Ishikawa (cell line): Measurements from ENCODE around the gene GTPBP4.

Experiments used
- CEBPB ChIP-seq: IDR thresholded peaks from 2 replicates; pipeline ENCODE4 v1.6.1; 2012
- CREB1 ChIP-seq: IDR thresholded peaks from 2 replicates; pipeline ENCODE4 v1.6.1; 2012; ENCODE audit warnings: low read depth
- EGR1 ChIP-seq: IDR thresholded peaks from 2 replicates; pipeline ENCODE4 v1.6.1; 2012
- EP300 ChIP-seq: IDR thresholded peaks from 2 replicates; pipeline ENCODE4 v1.6.1; 2012; ENCODE audit warnings: borderline replicate concordance
- FOXM1 ChIP-seq: IDR thresholded peaks from 2 replicates; pipeline ENCODE4 v1.6.1; 2012; ENCODE audit warnings: low read depth, borderline replicate concordance
- MAX ChIP-seq: IDR thresholded peaks from 2 replicates; pipeline ENCODE4 v1.6.1; 2012
- NFIC ChIP-seq: IDR thresholded peaks from 2 replicates; pipeline ENCODE4 v1.6.1; 2012
- RAD21 ChIP-seq: IDR thresholded peaks from 2 replicates; pipeline ENCODE4 v1.6.1; 2012; ENCODE audit warnings: low read depth
- REST ChIP-seq: IDR thresholded peaks from 2 replicates; pipeline ENCODE4 v1.6.1; 2012; ENCODE audit warnings: low read depth, mild to moderate bottlenecking
- TAF1 ChIP-seq: IDR thresholded peaks from 2 replicates; pipeline ENCODE4 v1.6.1; 2012; ENCODE audit warnings: low read depth, mild to moderate bottlenecking
- TCF12 ChIP-seq: IDR thresholded peaks from 2 replicates; pipeline ENCODE4 v1.6.1; 2012; ENCODE audit warnings: low read depth
- TEAD4 ChIP-seq: IDR thresholded peaks from 2 replicates; pipeline ENCODE4 v1.6.1; 2012
- USF1 ChIP-seq: IDR thresholded peaks from 2 replicates; pipeline ENCODE4 v1.6.1; 2012
- YY1 ChIP-seq: IDR thresholded peaks from 2 replicates; pipeline ENCODE4 v1.6.1; 2012; ENCODE audit warnings: low read depth
- ZBTB7A ChIP-seq: IDR thresholded peaks from 2 replicates; pipeline ENCODE4 v1.6.1; 2012; ENCODE audit warnings: low read depth

Gene GTPBP4

GRCh38 chr10:1009071-1009494 lies 20.8 kb downstream of the GTPBP4 start:
- TF ChIP-seq FOXM1 (no peak), ZBTB7A (no peak), CREB1 (no peak), TEAD4 (no peak), REST (no peak), USF1 (no peak), EP300 (no peak), MAX (no peak), EGR1 (no peak), NFIC (no peak), TCF12 (no peak), RAD21 (no peak), CEBPB (no peak), YY1 (no peak)

GRCh38 chr10:1010703-1011102 lies 22.5 kb downstream of the GTPBP4 start:
- TF ChIP-seq TCF12 (no peak), TEAD4 (no peak), ZBTB7A (no peak), EGR1 (no peak), CREB1 (no peak), NFIC (no peak), CEBPB (no peak), MAX (no peak), REST (no peak), USF1 (no peak), YY1 (no peak), EP300 (no peak), RAD21 (no peak), TAF1 (no peak), FOXM1 (no peak)

GRCh38 chr10:1011696-1012095 lies 23.5 kb downstream of the GTPBP4 start:
- TF ChIP-seq NFIC = no peak
- no peak for TF ChIP-seq TCF12
- TF ChIP-seq EGR1 = no peak
- no peak for TF ChIP-seq TAF1
- no peak for TF ChIP-seq EP300
- TF ChIP-seq CREB1 = no peak
- TF ChIP-seq CEBPB = no peak
- no peak for TF ChIP-seq TEAD4
- TF ChIP-seq FOXM1 = no peak
- no peak for TF ChIP-seq REST
- TF ChIP-seq YY1 = no peak
- TF ChIP-seq RAD21 = no peak
- TF ChIP-seq USF1 = no peak

GRCh38 chr10:1015688-1016087 lies 27.5 kb downstream of the GTPBP4 start:
- no peak for TF ChIP-seq CEBPB
- TF ChIP-seq ZBTB7A = no peak
- no peak for TF ChIP-seq NFIC
- no peak for TF ChIP-seq TAF1
- TF ChIP-seq YY1 = no peak
- no peak for TF ChIP-seq CREB1
- TF ChIP-seq EP300 = no peak
- TF ChIP-seq FOXM1 = no peak
- no peak for TF ChIP-seq REST
- no peak for TF ChIP-seq RAD21
- no peak for TF ChIP-seq TEAD4
- TF ChIP-seq MAX = no peak
- TF ChIP-seq TCF12 = no peak
- no peak for TF ChIP-seq USF1
- TF ChIP-seq EGR1 = no peak
